H9 (cell line): ENCODE measurements around the gene ATAD3C. TPM values are rescaled to one million over a fixed set of nuclear protein-coding genes. Genes with fewer than 3 reads are reported as not detected.
A peak's percentile ranks its signal among the peaks of the same experiment; 100 is the strongest.

Source experiments
- DNase-seq: peaks from one replicate; pipeline ENCODE4 v3.0.0-alpha.2; 2017
- H2AFZ ChIP-seq: one replicate; pipeline ENCODE4 v1.6.1; 2013; ENCODE audit warnings: mild to moderate bottlenecking, low read length, control low read depth, moderate library complexity
- H2AK5ac ChIP-seq: 2 replicates; pipeline ENCODE4 v1.6.1; 2013; ENCODE audit warnings: low read length, control low read depth, mixed read lengths; ENCODE audit not compliant: insufficient read length
- H2BK120ac ChIP-seq: one replicate; pipeline ENCODE4 v1.6.1; 2013; ENCODE audit warnings: low read depth, mild to moderate bottlenecking, low read length, control low read depth, inconsistent platforms; ENCODE audit not compliant: poor library complexity, severe bottlenecking
- H2BK12ac ChIP-seq: 2 replicates; pipeline ENCODE4 v1.6.1; 2013; ENCODE audit warnings: low read length, control low read depth, mixed read lengths, low read depth; ENCODE audit not compliant: insufficient read length
- H2BK15ac ChIP-seq: 2 replicates; pipeline ENCODE4 v1.6.1; 2013; ENCODE audit warnings: low read depth, low read length, control low read depth
- H2BK20ac ChIP-seq: one replicate; pipeline ENCODE4 v1.6.1; 2013; ENCODE audit warnings: low read depth, mild to moderate bottlenecking, low read length, control low read depth, inconsistent platforms; ENCODE audit not compliant: poor library complexity, severe bottlenecking
- H2BK5ac ChIP-seq: 2 replicates; pipeline ENCODE4 v1.6.1; 2013; ENCODE audit warnings: low read length, control low read depth, mixed read lengths; ENCODE audit not compliant: insufficient read length
- H3K14ac ChIP-seq: 2 replicates; pipeline ENCODE4 v1.6.1; 2013; ENCODE audit warnings: low read length, control low read depth; ENCODE audit not compliant: insufficient read depth
- H3K18ac ChIP-seq: 2 replicates; pipeline ENCODE4 v1.6.1; 2013; ENCODE audit warnings: low read depth, mild to moderate bottlenecking, mixed read lengths, low read length, control low read depth; ENCODE audit not compliant: insufficient read length
- H3K23ac ChIP-seq: 2 replicates; pipeline ENCODE4 v1.6.1; 2013; ENCODE audit warnings: low read length, control low read depth, mixed read lengths, low read depth; ENCODE audit not compliant: insufficient read length
- H3K23me2 ChIP-seq: 2 replicates; pipeline ENCODE4 v1.6.1; 2013; ENCODE audit warnings: low read depth, mild to moderate bottlenecking, mixed read lengths, low read length, control low read depth; ENCODE audit not compliant: insufficient read length, poor library complexity, severe bottlenecking
- H3K27ac ChIP-seq: 2 replicates; pipeline ENCODE4 v1.5.1; 2013; ENCODE audit warnings: low read length, control low read depth, mixed read lengths, low read depth; ENCODE audit not compliant: insufficient read length
- H3K27me3 ChIP-seq: 2 replicates; pipeline ENCODE4 v1.6.1; 2013; ENCODE audit warnings: low read length, control low read depth, inconsistent platforms; ENCODE audit not compliant: insufficient read depth
- H3K4ac ChIP-seq: 2 replicates; pipeline ENCODE4 v1.6.1; 2013; ENCODE audit warnings: low read depth, mild to moderate bottlenecking, control low read depth, inconsistent platforms, low read length, moderate library complexity
- H3K4me1 ChIP-seq: 2 replicates; pipeline ENCODE4 v1.6.1; 2013; ENCODE audit warnings: low read length, control low read depth, inconsistent platforms; ENCODE audit not compliant: insufficient read depth
- H3K4me2 ChIP-seq: 2 replicates; pipeline ENCODE4 v1.6.1; 2013; ENCODE audit warnings: low read length, control low read depth, mixed read lengths; ENCODE audit not compliant: insufficient read length, insufficient read depth
- H3K56ac ChIP-seq: 2 replicates; pipeline ENCODE4 v1.6.1; 2013; ENCODE audit warnings: low read depth, mild to moderate bottlenecking, mixed read lengths, low read length, control low read depth; ENCODE audit not compliant: insufficient read length
- H3K79me1 ChIP-seq: 2 replicates; pipeline ENCODE4 v1.6.1; 2013; ENCODE audit warnings: low read depth, mild to moderate bottlenecking, moderate library complexity, low read length, control low read depth, inconsistent platforms; ENCODE audit not compliant: insufficient read depth, poor library complexity, severe bottlenecking
- H3K79me2 ChIP-seq: 2 replicates; pipeline ENCODE4 v1.6.1; 2013; ENCODE audit warnings: low read length, control low read depth, inconsistent platforms; ENCODE audit not compliant: insufficient read depth
- H3K9ac ChIP-seq: 2 replicates; pipeline ENCODE4 v1.6.1; 2013; ENCODE audit warnings: low read length, control low read depth, mixed read lengths; ENCODE audit not compliant: insufficient read length; ENCODE audit errors: extremely low read depth
- H3K9me3 ChIP-seq: one replicate; pipeline ENCODE4 v1.6.1; 2013; ENCODE audit warnings: low read depth, low read length, inconsistent platforms; ENCODE audit not compliant: control insufficient read depth
- H3T11ph ChIP-seq: one replicate; pipeline ENCODE4 v1.6.1; 2013; ENCODE audit warnings: mild to moderate bottlenecking, low read length, control low read depth, inconsistent platforms
- H4K20me1 ChIP-seq: one replicate; pipeline ENCODE4 v1.6.1; 2013; ENCODE audit not compliant: control insufficient read depth, insufficient read length, insufficient read depth
- H4K5ac ChIP-seq: 2 replicates; pipeline ENCODE4 v1.6.1; 2013; ENCODE audit warnings: low read depth, mild to moderate bottlenecking, mixed read lengths, low read length, control low read depth; ENCODE audit not compliant: insufficient read length
- H4K8ac ChIP-seq: replicated peaks from 2 replicates; pipeline ENCODE4 v1.6.1; 2013; ENCODE audit warnings: low read length, control low read depth, mixed read lengths, low read depth; ENCODE audit not compliant: insufficient read length
- H4K91ac ChIP-seq: 2 replicates; pipeline ENCODE4 v1.6.1; 2013; ENCODE audit warnings: low read depth, mild to moderate bottlenecking, moderate library complexity, mixed read lengths, low read length, control low read depth; ENCODE audit not compliant: insufficient read length
- H3K27ac Mint-ChIP-seq, 3 experiments: 2 replicates in 2 of 3; 3 replicates in 1 of 3; pipeline ENCODE4 v1.8.0; 2020 to 2021; ENCODE audit warnings: mixed read lengths in 3 of 3, mild to moderate bottlenecking in 1 of 3, moderate library complexity in 1 of 3
- H3K27me3 Mint-ChIP-seq: 2 replicates; pipeline ENCODE4 v1.8.0; 2021; ENCODE audit warnings: low read depth, mild to moderate bottlenecking, moderate library complexity, mixed read lengths
- H3K36me3 Mint-ChIP-seq, 3 experiments: 2 replicates in 2 of 3; 3 replicates in 1 of 3; pipeline ENCODE4 v1.8.0; 2020 to 2021; ENCODE audit warnings: low read depth in 3 of 3, mixed read lengths in 3 of 3; ENCODE audit not compliant: insufficient read depth in 1 of 3
- H3K4me1 Mint-ChIP-seq, 2 experiments: 2 replicates each; pipeline ENCODE4 v1.8.0; 2020; ENCODE audit warnings: mixed read lengths in 2 of 2
- H3K4me3 Mint-ChIP-seq, 2 experiments: 2 replicates in 1 of 2; 3 replicates in 1 of 2; pipeline ENCODE4 v1.8.0; 2020 to 2021; ENCODE audit warnings: mild to moderate bottlenecking in 2 of 2, mixed read lengths in 2 of 2, moderate library complexity in 1 of 2
- H3K9me3 Mint-ChIP-seq, 2 experiments: 2 replicates in 1 of 2; 3 replicates in 1 of 2; pipeline ENCODE4 v1.8.0; 2020; ENCODE audit warnings: mild to moderate bottlenecking in 2 of 2, mixed read lengths in 2 of 2, moderate library complexity in 1 of 2
- WGBS: extraction: QIAGEN DNeasy Blood & Tissue Kit; methylation state at CpG from one replicate; pipeline ENCODE4 v1.1.7; 2013; ENCODE audit warnings: missing lambda C conversion rate, low lambda C conversion rate, mixed read lengths; ENCODE audit not compliant: insufficient read length; ENCODE audit errors: extremely low coverage; 5-methylcytosine and 5-hydroxymethylcytosine counted together
- total RNA-seq: library from RNA; stranded (reverse); gene quantifications from 2 replicates; pipeline ENCODE4 v1.2.1, GENCODE V29; 2021
- TF ChIP-seq, protein P1 (sequence below): fragments of 200-600 bp; sonication (generic); conservative IDR thresholded peaks from 3 replicates; pipeline ENCODE4 v1.8.0; 2021; ENCODE audit warnings: antibody characterized with exemption, mild to moderate bottlenecking

Gene ATAD3C
- total RNA-seq, 1 experiment from 2014 or later = 7.7 TPM

DNA sequence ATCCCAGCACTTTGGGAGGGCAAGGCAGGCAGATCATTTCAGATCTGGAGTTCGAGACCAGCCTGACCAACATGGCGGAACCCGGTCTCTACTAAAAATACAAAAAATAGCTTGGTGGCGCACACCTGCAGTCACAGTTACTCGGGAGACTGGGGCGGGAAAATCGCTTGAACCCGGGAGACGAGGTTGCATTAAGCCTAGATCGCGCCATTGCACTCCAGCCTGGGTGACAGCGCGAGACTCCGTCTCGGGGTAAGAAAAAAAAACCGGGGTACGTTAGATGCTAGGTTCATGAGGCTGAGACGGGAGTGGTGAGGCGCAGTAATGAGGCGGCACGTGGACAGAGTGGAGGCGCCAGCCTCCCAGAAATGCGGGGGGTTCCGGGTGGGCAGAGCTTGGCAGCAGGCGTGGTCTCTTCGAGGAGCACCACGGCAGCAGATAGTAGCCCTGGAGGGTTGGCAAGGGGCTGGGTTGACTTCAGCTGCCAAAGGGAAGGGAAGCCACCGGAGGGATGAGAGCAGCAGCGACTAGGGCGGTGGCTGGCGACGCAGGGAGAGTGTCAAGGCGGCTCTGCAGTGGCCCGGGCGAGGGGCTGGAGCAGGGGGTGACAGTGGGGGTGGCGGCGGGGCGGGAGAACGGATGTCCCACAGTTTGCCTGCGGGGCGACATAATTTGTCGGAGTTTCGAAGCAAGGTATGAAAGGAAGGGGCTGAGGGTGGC is 43.2 kb upstream of the ATAD3C start:
- Histone ChIP-seq H3K9ac (peak overlapping the region; percentile 72), H2BK20ac (no peak overlapping the region), H2AK5ac (no peak overlapping the region), H2AFZ (no peak overlapping the region), H2BK12ac (no peak overlapping the region), H4K91ac (no peak overlapping the region), H3K4me2 (peak overlapping the region; percentile 59), H3K14ac (peak overlapping the region; percentile 71), H2BK15ac (no peak overlapping the region), H3K4me1 (peaks cover 3% of the 10 kb centered on the region; the same call in 1 of the 2 replicates), H2BK5ac (no peak overlapping the region), H4K20me1 (peaks cover 2% of the 10 kb centered on the region), H3K23ac (no peak overlapping the region), H3K23me2 (peaks cover 11% of the 10 kb centered on the region), H3K9me3 (no peaks in the 10 kb centered on the region), H4K8ac (no peak overlapping the region), H3T11ph (no peak overlapping the region), H3K4ac (no peak overlapping the region), H2BK120ac (no peak overlapping the region), H3K27me3 (no peaks in the 10 kb centered on the region), H3K56ac (no peak overlapping the region), H3K79me2 (peaks cover 10% of the 10 kb centered on the region; the same call in 1 of the 2 replicates), H3K27ac (no peak overlapping the region), H3K18ac (peak overlapping the region; percentile 71), H4K5ac (no peak overlapping the region), H3K79me1 (peaks cover 2% of the 10 kb centered on the region)
- no peak for DNase-seq
- Mint-ChIP-seq H3K9me3 (peaks cover 0 to under 1% of the 10 kb centered on the region in 2 experiments; a peak in 3 of 5 replicates), H3K27ac (peak overlapping the region; percentile 76 to 93 (median 90)), H3K36me3 (peaks cover 41 to 72% (median 58%) of the 10 kb centered on the region in 3 experiments), H3K27me3 (peaks cover 2% of the 10 kb centered on the region), H3K4me3 (peak overlapping the region; percentile 92 to 95), H3K4me1 (peaks cover 29 to 52% of the 10 kb centered on the region in 2 experiments)
- TF ChIP-seq, protein P1, sequence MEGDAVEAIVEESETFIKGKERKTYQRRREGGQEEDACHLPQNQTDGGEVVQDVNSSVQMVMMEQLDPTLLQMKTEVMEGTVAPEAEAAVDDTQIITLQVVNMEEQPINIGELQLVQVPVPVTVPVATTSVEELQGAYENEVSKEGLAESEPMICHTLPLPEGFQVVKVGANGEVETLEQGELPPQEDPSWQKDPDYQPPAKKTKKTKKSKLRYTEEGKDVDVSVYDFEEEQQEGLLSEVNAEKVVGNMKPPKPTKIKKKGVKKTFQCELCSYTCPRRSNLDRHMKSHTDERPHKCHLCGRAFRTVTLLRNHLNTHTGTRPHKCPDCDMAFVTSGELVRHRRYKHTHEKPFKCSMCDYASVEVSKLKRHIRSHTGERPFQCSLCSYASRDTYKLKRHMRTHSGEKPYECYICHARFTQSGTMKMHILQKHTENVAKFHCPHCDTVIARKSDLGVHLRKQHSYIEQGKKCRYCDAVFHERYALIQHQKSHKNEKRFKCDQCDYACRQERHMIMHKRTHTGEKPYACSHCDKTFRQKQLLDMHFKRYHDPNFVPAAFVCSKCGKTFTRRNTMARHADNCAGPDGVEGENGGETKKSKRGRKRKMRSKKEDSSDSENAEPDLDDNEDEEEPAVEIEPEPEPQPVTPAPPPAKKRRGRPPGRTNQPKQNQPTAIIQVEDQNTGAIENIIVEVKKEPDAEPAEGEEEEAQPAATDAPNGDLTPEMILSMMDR = no peak
- no CpG with 5 or more reads among the region's 43 CpGs for WGBS
